Fibroblast of lung (primary cell): ENCODE data around the gene PDRG1. TPM values are rescaled to one million over a fixed set of nuclear protein-coding genes. Genes with fewer than 3 reads are reported as not detected.

Experiments used
- DNase-seq, 2 donors: peaks; one replicate each; pipeline versions ENCODE4 v3.0.0 to v3.0.0-alpha.2; 2010; ENCODE audit warnings: low read depth in 2 of 2
- H2AFZ ChIP-seq: 2 replicates; pipeline ENCODE4 v1.5.1; 2012; ENCODE audit warnings: low read length, control low read depth, inconsistent platforms
- H3K27ac ChIP-seq: 2 replicates; pipeline ENCODE4 v1.5.1; 2011; ENCODE audit warnings: low read length, control low read depth; ENCODE audit not compliant: insufficient read depth
- H3K27me3 ChIP-seq: 2 replicates; pipeline ENCODE4 v1.5.1; 2011; ENCODE audit warnings: mild to moderate bottlenecking, low read length; ENCODE audit not compliant: control insufficient read depth, insufficient read depth
- H3K36me3 ChIP-seq: 2 replicates; pipeline ENCODE4 v1.5.1; 2011; ENCODE audit warnings: low read length; ENCODE audit not compliant: control insufficient read depth, insufficient read depth
- H3K4me1 ChIP-seq: 2 replicates; pipeline ENCODE4 v1.5.1; 2011; ENCODE audit warnings: low read length; ENCODE audit not compliant: control insufficient read depth, insufficient read depth; ENCODE audit errors: extremely low read depth
- H3K4me2 ChIP-seq: 2 replicates; pipeline ENCODE4 v1.5.1; 2011; ENCODE audit warnings: low read length, control low read depth; ENCODE audit not compliant: insufficient read depth; ENCODE audit errors: extremely low read depth
- H3K4me3 ChIP-seq, 4 experiments: fragments of 200-600 bp in 1 of 4; sonication (generic) in 1 of 4; replicated peaks in 1 of 4; 2 replicates each; pipeline ENCODE4 v1.5.1; 2011 to 2016; ENCODE audit warnings: low read length in 4 of 4, low read depth in 3 of 4, mild to moderate bottlenecking in 3 of 4, control low read depth in 2 of 4, inconsistent platforms in 1 of 4, mixed read lengths in 1 of 4; ENCODE audit not compliant: insufficient read depth in 1 of 4; ENCODE audit errors: control extremely low read depth in 1 of 4
- H3K79me2 ChIP-seq: 2 replicates; pipeline ENCODE4 v1.5.1; 2012; ENCODE audit warnings: mild to moderate bottlenecking, low read length, inconsistent platforms; ENCODE audit not compliant: control insufficient read depth, insufficient read depth
- H3K9ac ChIP-seq: 2 replicates; pipeline ENCODE4 v1.5.1; 2011; ENCODE audit warnings: mild to moderate bottlenecking, low read length, control low read depth; ENCODE audit not compliant: insufficient read depth
- H3K9me3 ChIP-seq: 2 replicates; pipeline ENCODE4 v1.5.1; 2012; ENCODE audit warnings: low read depth, low read length; ENCODE audit not compliant: control insufficient read depth, insufficient read depth
- H4K20me1 ChIP-seq: 2 replicates; pipeline ENCODE4 v1.5.1; 2011; ENCODE audit warnings: low read length; ENCODE audit not compliant: control insufficient read depth, insufficient read depth; ENCODE audit errors: extremely low read depth
- CTCF ChIP-seq, 2 donors: IDR thresholded peaks in 1 of 2; conservative IDR thresholded peaks in 1 of 2; 1 replicate in 1 of 2; 2 replicates in 1 of 2; pipeline ENCODE4 v1.5.1; 2011 to 2012; ENCODE audit warnings: low read length in 2 of 2, control low read depth in 1 of 2, inconsistent platforms in 1 of 2, low read depth in 1 of 2, mild to moderate bottlenecking in 1 of 2
- EZH2 ChIP-seq: IDR thresholded peaks from 2 replicates; pipeline ENCODE4 v1.5.1; 2012; ENCODE audit warnings: low read length, control low read depth, mild to moderate bottlenecking; ENCODE audit errors: missing control alignments
- polyA plus RNA-seq, 2 donors: library from polyadenylated mRNA; depleted of rRNA in 1 of 2; stranded (reverse) in 1 of 2; unstranded in 1 of 2; fragments of >200 nt; gene quantifications; 2 replicates each; pipeline ENCODE4 v1.2.1, GENCODE V29; 2011 to 2012; ENCODE audit warnings: missing spikeins in 1 of 2
- total RNA-seq: library from RNA; depleted of rRNA; stranded (reverse); fragments of >200 nt; gene quantifications from 2 replicates; pipeline ENCODE4 v1.2.1, GENCODE V29; 2014

PDRG1 gene
- total and polyA plus RNA-seq, 2 donors (not counting 1 experiment from before 2014, with no cell fraction given): 5.4 to 14.0 TPM

GRCh38 chr20:31949877-31950646 lies 1.8 kb downstream of the PDRG1 start:
- H3K4me2 ChIP-seq: peak overlapping the region; percentile 61
- H2AFZ ChIP-seq: no peak overlapping the region
- H3K4me3 ChIP-seq: peak overlapping the region in 2 of 4 experiments; percentile 1 to 98
- no peaks in the 10 kb centered on the region for H3K27me3 ChIP-seq
- H3K9me3 ChIP-seq: no peaks in the 10 kb centered on the region
- H3K4me1 ChIP-seq: peaks cover 5% of the 10 kb centered on the region
- H3K36me3 ChIP-seq: peaks cover 4% of the 10 kb centered on the region
- peaks cover 22% of the 10 kb centered on the region for H3K79me2 ChIP-seq
- no peak for DNase-seq
- H3K27ac ChIP-seq: no peak overlapping the region
- no peak overlapping the region for H3K9ac ChIP-seq
- TF ChIP-seq CTCF (conservative IDR thresholded peaks at IDR 0.05 in 1 of 2, IDR thresholded peaks at IDR 0.05 in 1 of 2; ENCODE audit: low read depth in 1 of 2, low read length in 2 of 2): no peak
- TF ChIP-seq EZH2: no peak
- no peaks in the 10 kb centered on the region for H4K20me1 ChIP-seq

GRCh38 chr20:31948008-31948407 lies 3.8 kb downstream of the PDRG1 start:
- H3K27ac ChIP-seq: no peak overlapping the region
- H3K9me3 ChIP-seq: no peaks in the 10 kb centered on the region
- no peak overlapping the region for H2AFZ ChIP-seq
- TF ChIP-seq EZH2 (no peak), CTCF (conservative IDR thresholded peaks at IDR 0.05 in 1 of 2, IDR thresholded peaks at IDR 0.05 in 1 of 2; ENCODE audit: low read depth in 1 of 2, low read length in 2 of 2) (no peak)
- peaks cover 5% of the 10 kb centered on the region for H3K4me1 ChIP-seq
- H3K9ac ChIP-seq: no peak overlapping the region
- DNase-seq: no peak
- peaks cover 7% of the 10 kb centered on the region for H3K36me3 ChIP-seq
- no peaks in the 10 kb centered on the region for H4K20me1 ChIP-seq
- H3K4me2 ChIP-seq: no peak overlapping the region
- H3K79me2 ChIP-seq: peaks cover 22% of the 10 kb centered on the region
- H3K27me3 ChIP-seq: no peaks in the 10 kb centered on the region
- H3K4me3 ChIP-seq: no peak overlapping the region

GRCh38 chr20:31945785-31946184 lies 6.1 kb downstream of the PDRG1 start:
- Histone ChIP-seq H3K4me2 (no peak overlapping the region), H2AFZ (no peak overlapping the region), H3K27ac (no peak overlapping the region), H3K4me3 (no peak overlapping the region), H3K27me3 (no peaks in the 10 kb centered on the region), H3K4me1 (peaks cover 1% of the 10 kb centered on the region), H3K9me3 (no peaks in the 10 kb centered on the region), H4K20me1 (no peaks in the 10 kb centered on the region), H3K9ac (no peak overlapping the region), H3K36me3 (peaks cover 7% of the 10 kb centered on the region), H3K79me2 (peaks cover 12% of the 10 kb centered on the region)
- peak; percentile 6 to 15 for DNase-seq
- no peak for TF ChIP-seq CTCF (conservative IDR thresholded peaks at IDR 0.05 in 1 of 2, IDR thresholded peaks at IDR 0.05 in 1 of 2; ENCODE audit: low read depth in 1 of 2, low read length in 2 of 2)
- no peak for TF ChIP-seq EZH2
